ENCODE measurements around the gene MED12L. TPM values are rescaled to one million over a fixed set of nuclear protein-coding genes. Genes with fewer than 3 reads are reported as not detected.

Gene MED12L
- total RNA-seq, 1 donor: 2.2 TPM

- H2AFZ ChIP-seq (ENCODE audit: low read length): no peak overlapping the region
- no peak overlapping the region for H3K4me2 ChIP-seq (ENCODE audit: insufficient read depth, low read length)
- H3K27ac ChIP-seq (ENCODE audit: low read depth, low read length): no peak overlapping the region
- H4K20me1 ChIP-seq (ENCODE audit: insufficient read depth, low read length): no peaks in the 10 kb centered on the region
- no peaks in the 10 kb centered on the region for H3K4me1 ChIP-seq (ENCODE audit: insufficient read depth, low read length)
- H3K9me3 ChIP-seq (ENCODE audit: low read depth, low read length): no peaks in the 10 kb centered on the region
- no peaks in the 10 kb centered on the region for H3K79me2 ChIP-seq (ENCODE audit: insufficient read depth, low read length)
- no peak for DNase-seq (ENCODE audit: insufficient read length, low spot score, missing footprints)
- no peaks in the 10 kb centered on the region for H3K36me3 ChIP-seq (ENCODE audit: insufficient read depth, low read length)
- H3K27me3 ChIP-seq (ENCODE audit: insufficient read depth, low read length): no peaks in the 10 kb centered on the region
- TF ChIP-seq CTCF (IDR thresholded peaks at IDR 0.05; ENCODE audit: extremely low read depth, low read depth, low read length): no peak
- H3K4me3 ChIP-seq (ENCODE audit: insufficient read depth, low read length): no peak overlapping the region
Measured at GRCh38 chr3:151204530-151205402, 119.3 kb downstream of the MED12L start.

DNA sequence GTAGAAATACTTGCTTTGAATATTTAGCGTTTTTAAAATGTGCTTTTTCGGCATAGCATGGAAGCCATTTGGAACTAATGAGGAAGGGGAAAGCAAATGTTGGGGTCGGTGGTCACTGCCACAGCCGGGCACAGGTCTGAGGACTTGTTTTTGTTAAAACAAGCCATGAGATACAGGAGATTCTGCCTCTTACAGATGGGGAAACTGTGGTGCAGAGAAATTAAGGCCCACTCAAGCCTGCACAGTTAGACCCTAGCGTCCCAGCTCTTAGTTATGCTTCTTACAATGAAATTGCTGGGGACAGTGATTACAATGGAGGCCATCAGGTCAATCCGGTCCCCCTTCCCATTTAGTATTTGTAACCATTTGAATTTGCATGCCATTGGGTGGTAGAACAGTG lies 120.0 kb downstream of the MED12L start:
- no peaks in the 10 kb centered on the region for H4K20me1 ChIP-seq (ENCODE audit: insufficient read depth, low read length)
- H2AFZ ChIP-seq (ENCODE audit: low read length): no peak overlapping the region
- H3K79me2 ChIP-seq (ENCODE audit: insufficient read depth, low read length): no peaks in the 10 kb centered on the region
- no peak overlapping the region for H3K27ac ChIP-seq (ENCODE audit: low read depth, low read length)
- no peak for DNase-seq (ENCODE audit: insufficient read length, low spot score, missing footprints)
- no peaks in the 10 kb centered on the region for H3K27me3 ChIP-seq (ENCODE audit: insufficient read depth, low read length)
- H3K36me3 ChIP-seq (ENCODE audit: insufficient read depth, low read length): no peaks in the 10 kb centered on the region
- TF ChIP-seq CTCF (IDR thresholded peaks at IDR 0.05; ENCODE audit: extremely low read depth, low read depth, low read length): no peak
- no peaks in the 10 kb centered on the region for H3K9me3 ChIP-seq (ENCODE audit: low read depth, low read length)
- no peaks in the 10 kb centered on the region for H3K4me1 ChIP-seq (ENCODE audit: insufficient read depth, low read length)
- H3K4me3 ChIP-seq (ENCODE audit: insufficient read depth, low read length): no peak overlapping the region
- H3K4me2 ChIP-seq (ENCODE audit: insufficient read depth, low read length): no peak overlapping the region

DNA sequence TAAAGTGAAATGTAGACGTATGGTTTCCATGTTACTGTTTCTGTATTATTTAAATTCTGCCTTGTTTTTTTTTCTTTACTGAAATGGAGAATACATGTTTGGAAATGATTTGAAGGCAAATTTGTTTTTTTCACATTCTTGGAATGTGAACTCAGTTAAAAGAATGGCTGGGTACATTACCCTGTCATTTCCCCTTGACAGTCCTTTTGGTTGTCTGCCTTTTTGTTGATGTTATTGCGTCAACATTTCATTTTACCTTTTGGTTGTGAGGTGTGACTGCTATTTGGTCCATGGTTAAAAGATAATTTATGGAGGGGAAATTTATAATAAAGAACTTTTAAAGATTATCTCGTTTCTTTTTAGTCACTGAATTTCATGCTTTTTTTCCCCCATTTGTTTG lies 120.7 kb downstream of the MED12L start:
- H3K4me1 ChIP-seq (ENCODE audit: insufficient read depth, low read length): no peaks in the 10 kb centered on the region
- no peaks in the 10 kb centered on the region for H3K27me3 ChIP-seq (ENCODE audit: insufficient read depth, low read length)
- H4K20me1 ChIP-seq (ENCODE audit: insufficient read depth, low read length): no peaks in the 10 kb centered on the region
- TF ChIP-seq CTCF (IDR thresholded peaks at IDR 0.05; ENCODE audit: extremely low read depth, low read depth, low read length): no peak
- no peak overlapping the region for H3K4me2 ChIP-seq (ENCODE audit: insufficient read depth, low read length)
- H2AFZ ChIP-seq (ENCODE audit: low read length): no peak overlapping the region
- no peak overlapping the region for H3K27ac ChIP-seq (ENCODE audit: low read depth, low read length)
- H3K4me3 ChIP-seq (ENCODE audit: insufficient read depth, low read length): no peak overlapping the region
- no peaks in the 10 kb centered on the region for H3K79me2 ChIP-seq (ENCODE audit: insufficient read depth, low read length)
- no peaks in the 10 kb centered on the region for H3K36me3 ChIP-seq (ENCODE audit: insufficient read depth, low read length)
- no peak for DNase-seq (ENCODE audit: insufficient read length, low spot score, missing footprints)
- H3K9me3 ChIP-seq (ENCODE audit: low read depth, low read length): no peaks in the 10 kb centered on the region

DNA sequence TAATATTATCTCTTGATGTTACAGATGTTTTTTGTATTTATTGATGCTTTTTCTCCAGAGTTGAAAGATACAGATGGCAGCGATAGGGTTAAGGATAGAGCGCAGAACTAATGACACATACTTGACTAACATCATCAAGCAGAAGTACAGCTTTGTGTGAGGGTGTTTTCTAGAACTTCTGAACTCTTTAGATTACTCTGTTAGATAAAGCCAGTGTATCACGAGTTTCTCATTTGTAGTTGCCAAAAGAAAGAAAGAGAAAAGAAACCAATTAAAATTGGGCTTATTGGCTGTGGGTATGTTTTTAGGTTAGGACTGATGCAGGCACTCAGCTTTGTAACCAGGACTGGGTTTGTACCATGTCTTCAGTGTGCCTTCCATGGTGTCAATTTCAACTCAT lies 124.2 kb downstream of the MED12L start:
- no peaks in the 10 kb centered on the region for H3K36me3 ChIP-seq (ENCODE audit: insufficient read depth, low read length)
- H3K4me3 ChIP-seq (ENCODE audit: insufficient read depth, low read length): no peak overlapping the region
- H3K79me2 ChIP-seq (ENCODE audit: insufficient read depth, low read length): no peaks in the 10 kb centered on the region
- H4K20me1 ChIP-seq (ENCODE audit: insufficient read depth, low read length): no peaks in the 10 kb centered on the region
- no peak for DNase-seq (ENCODE audit: insufficient read length, low spot score, missing footprints)
- no peaks in the 10 kb centered on the region for H3K27me3 ChIP-seq (ENCODE audit: insufficient read depth, low read length)
- H3K4me1 ChIP-seq (ENCODE audit: insufficient read depth, low read length): no peaks in the 10 kb centered on the region
- no peak for TF ChIP-seq CTCF (IDR thresholded peaks at IDR 0.05; ENCODE audit: extremely low read depth, low read depth, low read length)
- no peak overlapping the region for H3K4me2 ChIP-seq (ENCODE audit: insufficient read depth, low read length)
- no peaks in the 10 kb centered on the region for H3K9me3 ChIP-seq (ENCODE audit: low read depth, low read length)
- no peak overlapping the region for H3K27ac ChIP-seq (ENCODE audit: low read depth, low read length)
- no peak overlapping the region for H2AFZ ChIP-seq (ENCODE audit: low read length)
